Smooth muscle cell (in vitro differentiated cells): ENCODE data around the gene MAS1. TPM values are rescaled to one million over a fixed set of nuclear protein-coding genes. Genes with fewer than 3 reads are reported as not detected.

ENCODE experiments used
- DNase-seq: peaks from one replicate; lab custom pipeline; 2025; ENCODE audit not compliant: unreplicated experiment; lab: John Stamatoyannopoulos, UW
- H2AFZ ChIP-seq: fragments of 200-600 bp; sonication (generic); 2 replicates; pipeline ENCODE4 v1.6.0; 2016; ENCODE audit warnings: antibody characterized with exemption, low read depth, mild to moderate bottlenecking
- H3F3A ChIP-seq: fragments of 200-600 bp; sonication (generic); 2 replicates; pipeline ENCODE4 v1.6.0; 2017; ENCODE audit warnings: antibody characterized with exemption, low read depth
- H3K27ac ChIP-seq: fragments of 200-600 bp; sonication (generic); 2 replicates; pipeline ENCODE4 v1.5.1; 2016; ENCODE audit warnings: low read depth, mild to moderate bottlenecking
- H3K27me3 ChIP-seq: fragments of 200-600 bp; sonication (generic); 2 replicates; pipeline ENCODE4 v1.6.1; 2016; ENCODE audit warnings: low read depth, mild to moderate bottlenecking
- H3K36me3 ChIP-seq: fragments of 200-600 bp; sonication (generic); 2 replicates; pipeline ENCODE4 v1.5.1; 2016; ENCODE audit warnings: low read depth
- H3K4me1 ChIP-seq: fragments of 200-600 bp; sonication (generic); 2 replicates; pipeline ENCODE4 v1.5.1; 2016; ENCODE audit warnings: low read depth
- H3K4me2 ChIP-seq: fragments of 200-600 bp; sonication (generic); 2 replicates; pipeline ENCODE4 v1.6.0; 2016; ENCODE audit warnings: mild to moderate bottlenecking
- H3K4me3 ChIP-seq: fragments of 200-600 bp; sonication (generic); 2 replicates; pipeline ENCODE4 v1.5.1; 2016; ENCODE audit warnings: mild to moderate bottlenecking
- H3K79me2 ChIP-seq: fragments of 200-600 bp; sonication (generic); 2 replicates; pipeline ENCODE4 v1.6.0; 2016; ENCODE audit warnings: low read depth, mild to moderate bottlenecking
- H3K9ac ChIP-seq: fragments of 200-600 bp; sonication (generic); 2 replicates; pipeline ENCODE4 v1.6.0; 2016; ENCODE audit warnings: low read depth
- H3K9me3 ChIP-seq: fragments of 200-600 bp; sonication (generic); replicated peaks from 2 replicates; pipeline ENCODE4 v1.5.1; 2016; ENCODE audit warnings: low read depth
- H4K20me1 ChIP-seq: fragments of 200-600 bp; sonication (generic); 2 replicates; pipeline ENCODE4 v1.6.0; 2016; ENCODE audit warnings: low read depth
- WGBS: methylation state at CpG from one replicate; pipeline ENCODE4 v1.1.7; 2016; ENCODE audit warnings: low lambda C conversion rate; 5-methylcytosine and 5-hydroxymethylcytosine counted together
- polyA plus RNA-seq: library from polyadenylated mRNA; unstranded; fragments of >200 nt; fragmentation: Nextera tagmentation; extraction: Ambion mirVana; gene quantifications from 2 replicates; pipeline ENCODE4 v1.2.1, GENCODE V29; 2016
- total RNA-seq: library from RNA; depleted of rRNA; stranded (reverse); fragments of >200 nt; gene quantifications from 2 replicates; pipeline ENCODE4 v1.2.3, GENCODE V29; 2014
- TF ChIP-seq, protein P1 (sequence below): fragments of 200-600 bp; sonication (generic); IDR thresholded peaks from 2 replicates; pipeline ENCODE4 v1.5.1; 2017; ENCODE audit warnings: borderline replicate concordance, mild to moderate bottlenecking, antibody characterized with exemption; ENCODE audit not compliant: insufficient read depth, poor library complexity, severe bottlenecking

MAS1 gene
- total and polyA plus RNA-seq, 2 experiments from 2014 or later = not detected

DNA sequence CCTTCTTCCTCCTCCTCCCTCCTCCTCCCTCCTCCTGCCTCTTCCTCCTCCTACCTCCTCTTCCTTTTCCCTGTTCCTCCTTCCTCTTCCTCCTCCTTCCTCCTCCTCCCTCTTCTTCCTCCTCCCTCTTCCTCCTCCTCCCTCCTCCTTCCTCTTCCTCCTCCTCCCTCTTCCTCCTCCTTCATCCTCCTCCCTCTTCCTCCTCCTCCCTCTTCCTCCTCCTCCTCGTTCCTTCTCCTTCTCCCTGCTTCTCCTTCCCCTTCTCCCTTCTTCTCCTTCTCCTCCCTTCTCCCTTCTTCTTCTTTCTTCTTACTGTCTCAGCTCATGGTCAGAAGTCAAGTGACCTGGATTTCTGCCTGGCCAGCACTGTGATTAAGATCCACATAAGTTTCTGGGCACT, 7.7 kb downstream of the MAS1 start:
- no peaks in the 10 kb centered on the region for H4K20me1 ChIP-seq
- H2AFZ ChIP-seq = no peak overlapping the region
- no peak overlapping the region for H3K27ac ChIP-seq
- H3K4me1 ChIP-seq = no peaks in the 10 kb centered on the region
- TF ChIP-seq, protein P1, sequence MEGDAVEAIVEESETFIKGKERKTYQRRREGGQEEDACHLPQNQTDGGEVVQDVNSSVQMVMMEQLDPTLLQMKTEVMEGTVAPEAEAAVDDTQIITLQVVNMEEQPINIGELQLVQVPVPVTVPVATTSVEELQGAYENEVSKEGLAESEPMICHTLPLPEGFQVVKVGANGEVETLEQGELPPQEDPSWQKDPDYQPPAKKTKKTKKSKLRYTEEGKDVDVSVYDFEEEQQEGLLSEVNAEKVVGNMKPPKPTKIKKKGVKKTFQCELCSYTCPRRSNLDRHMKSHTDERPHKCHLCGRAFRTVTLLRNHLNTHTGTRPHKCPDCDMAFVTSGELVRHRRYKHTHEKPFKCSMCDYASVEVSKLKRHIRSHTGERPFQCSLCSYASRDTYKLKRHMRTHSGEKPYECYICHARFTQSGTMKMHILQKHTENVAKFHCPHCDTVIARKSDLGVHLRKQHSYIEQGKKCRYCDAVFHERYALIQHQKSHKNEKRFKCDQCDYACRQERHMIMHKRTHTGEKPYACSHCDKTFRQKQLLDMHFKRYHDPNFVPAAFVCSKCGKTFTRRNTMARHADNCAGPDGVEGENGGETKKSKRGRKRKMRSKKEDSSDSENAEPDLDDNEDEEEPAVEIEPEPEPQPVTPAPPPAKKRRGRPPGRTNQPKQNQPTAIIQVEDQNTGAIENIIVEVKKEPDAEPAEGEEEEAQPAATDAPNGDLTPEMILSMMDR = no peak
- WGBS = 60% methylated on average over 1 of the region's 1 CpG
- no peaks in the 10 kb centered on the region for H3K9me3 ChIP-seq
- no peak for DNase-seq
- H3F3A ChIP-seq = no peaks in the 10 kb centered on the region
- no peak overlapping the region for H3K4me3 ChIP-seq
- no peaks in the 10 kb centered on the region for H3K27me3 ChIP-seq
- H3K36me3 ChIP-seq = no peaks in the 10 kb centered on the region
- H3K9ac ChIP-seq = no peak overlapping the region
- H3K79me2 ChIP-seq = no peaks in the 10 kb centered on the region
- H3K4me2 ChIP-seq = no peak overlapping the region

DNA sequence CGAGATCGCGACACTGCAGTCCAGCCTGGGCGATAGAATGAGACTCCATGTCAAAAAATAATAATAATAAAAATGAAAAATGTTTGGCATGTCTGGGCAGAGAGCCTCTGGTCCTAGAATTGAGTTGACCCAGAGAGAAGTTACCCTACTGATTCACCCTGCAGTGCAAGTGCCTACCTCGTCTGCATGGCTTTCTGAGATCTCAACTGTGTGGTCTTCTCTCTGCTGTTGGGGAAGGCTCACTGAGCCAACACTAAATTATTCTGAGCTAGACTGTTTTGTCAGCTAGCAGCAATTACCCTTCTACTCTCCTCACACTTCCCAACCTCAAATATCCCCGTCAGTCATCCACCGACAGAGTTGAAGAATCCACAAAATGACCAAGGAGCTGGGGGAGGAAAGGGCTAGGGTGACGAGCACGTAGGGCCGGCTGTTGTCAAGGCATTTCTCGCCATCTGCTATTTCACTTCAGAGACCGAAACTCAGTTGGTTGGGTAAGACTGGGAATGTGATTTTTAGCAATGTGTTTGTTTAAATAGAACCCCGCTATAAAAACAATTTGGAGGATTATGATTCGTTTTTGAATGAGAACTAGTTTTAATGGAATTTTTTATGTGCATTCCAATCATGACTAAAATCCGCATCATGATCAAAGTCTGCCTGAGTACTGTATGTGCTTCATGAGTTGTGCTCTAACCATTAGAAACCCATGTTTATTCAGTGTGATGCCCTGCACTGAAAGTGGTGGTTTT, 9.4 kb downstream of the MAS1 start:
- Histone ChIP-seq H2AFZ (peak overlapping the region; percentile 18), H3K4me1 (no peaks in the 10 kb centered on the region), H4K20me1 (no peaks in the 10 kb centered on the region), H3F3A (no peaks in the 10 kb centered on the region), H3K27me3 (no peaks in the 10 kb centered on the region), H3K4me3 (no peak overlapping the region), H3K9me3 (no peaks in the 10 kb centered on the region), H3K36me3 (no peaks in the 10 kb centered on the region), H3K4me2 (peak overlapping the region; percentile 64), H3K27ac (no peak overlapping the region), H3K9ac (no peak overlapping the region), H3K79me2 (no peaks in the 10 kb centered on the region)
- no peak for DNase-seq
- 60% methylated on average over 15 of the region's 15 CpGs for WGBS
- TF ChIP-seq, protein P1 = no peak

DNA sequence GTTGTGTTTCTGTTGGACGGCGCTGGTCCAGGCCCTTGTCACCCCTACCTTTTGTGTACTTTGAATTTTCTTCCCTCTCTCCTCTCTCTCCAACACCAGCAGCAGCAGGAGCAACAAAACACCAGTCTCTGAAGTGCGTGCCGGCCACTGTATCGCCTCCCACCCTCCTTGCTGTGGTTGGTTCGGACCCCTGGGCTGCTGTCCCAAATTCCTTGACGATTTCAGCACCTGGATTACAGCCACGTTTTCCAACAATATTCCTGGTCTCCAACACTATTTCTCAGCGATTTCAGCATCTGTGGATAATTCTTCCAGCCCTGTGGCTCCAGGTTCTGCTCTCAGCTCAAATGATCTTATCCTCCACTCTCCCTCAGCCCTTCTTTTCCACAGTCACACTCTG, 11.8 kb downstream of the MAS1 start:
- WGBS = 89% methylated on average over 9 of the region's 9 CpGs
- no peak overlapping the region for H3K4me3 ChIP-seq
- TF ChIP-seq, protein P1 = no peak
- H3K79me2 ChIP-seq = no peaks in the 10 kb centered on the region
- H3F3A ChIP-seq = no peaks in the 10 kb centered on the region
- no peaks in the 10 kb centered on the region for H3K9me3 ChIP-seq
- H3K9ac ChIP-seq = no peak overlapping the region
- no peak overlapping the region for H2AFZ ChIP-seq
- no peaks in the 10 kb centered on the region for H4K20me1 ChIP-seq
- no peaks in the 10 kb centered on the region for H3K36me3 ChIP-seq
- no peak for DNase-seq
- H3K4me2 ChIP-seq = no peak overlapping the region
- no peak overlapping the region for H3K27ac ChIP-seq
- no peaks in the 10 kb centered on the region for H3K27me3 ChIP-seq
- no peaks in the 10 kb centered on the region for H3K4me1 ChIP-seq

DNA sequence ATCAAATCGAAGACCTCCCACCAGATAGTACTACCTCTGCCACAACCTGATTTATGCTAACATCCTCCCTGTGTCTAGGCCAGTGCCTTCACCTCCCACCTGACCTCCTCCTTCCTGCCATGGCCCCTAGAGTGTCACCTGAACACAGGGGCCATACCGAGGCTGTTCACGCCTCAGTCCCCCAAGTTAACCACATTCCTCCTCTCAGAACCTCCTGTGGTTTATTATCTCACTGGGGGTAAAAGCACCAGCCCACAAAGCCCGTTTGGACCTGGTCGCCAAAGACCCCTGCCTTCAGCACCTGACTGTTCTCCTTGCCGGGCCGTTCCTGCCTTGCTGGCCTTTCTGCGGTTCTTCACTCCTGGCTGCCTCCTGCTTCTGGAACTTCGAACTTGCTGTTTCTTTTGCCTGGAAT, 13.7 kb downstream of the MAS1 start:
- TF ChIP-seq, protein P1 = no peak

More for the DNA sequence above, 13.7 kb downstream of the MAS1 start:
- no peaks in the 10 kb centered on the region for H3F3A ChIP-seq
- H4K20me1 ChIP-seq = no peaks in the 10 kb centered on the region
- H3K27ac ChIP-seq = no peak overlapping the region
- H2AFZ ChIP-seq = no peak overlapping the region
- H3K4me2 ChIP-seq = no peak overlapping the region
- no peak overlapping the region for H3K4me3 ChIP-seq
- DNase-seq = no peak
- no peak overlapping the region for H3K9ac ChIP-seq
- H3K9me3 ChIP-seq = no peaks in the 10 kb centered on the region
- H3K27me3 ChIP-seq = peaks cover 4% of the 10 kb centered on the region
- H3K36me3 ChIP-seq = no peaks in the 10 kb centered on the region
- no peaks in the 10 kb centered on the region for H3K4me1 ChIP-seq
- no peaks in the 10 kb centered on the region for H3K79me2 ChIP-seq
- WGBS = 92% methylated on average over 9 of the region's 9 CpGs
